A549 (cell line): ENCODE measurements around the gene MAGI2. TPM values are rescaled to one million over a fixed set of nuclear protein-coding genes. Genes with fewer than 3 reads are reported as not detected.

Experiments
- ATAC-seq, 2 experiments: fragments of 200-7000 bp in 1 of 2; fragments of >200 bp in 1 of 2; cut with Nextera tagmentation in 1 of 2; cut with Tn5 transposase in 1 of 2; 3 replicates each; pipeline versions ENCODE4 v1.8.0 to v1.9.1; 2018 to 2020; ENCODE audit warnings: mild to moderate bottlenecking in 1 of 2, moderate library complexity in 1 of 2
- CTCF ChIA-PET: fragments of 300-600 bp; sonication (Branson Sonifier 250); formaldehyde crosslinking; extraction: SDS; loops from one replicate; lab custom pipeline; 2021; ENCODE audit warnings: antibody characterized with exemption, inconsistent platforms; lab: Yijun Ruan, JAX
- POLR2A ChIA-PET: fragments of 350-600 bp; formaldehyde crosslinking; extraction: SDS; loops from one replicate; lab custom pipeline; 2021; ENCODE audit warnings: antibody characterized with exemption, inconsistent platforms; lab: Yijun Ruan, JAX
- DNase-seq, 2 experiments: peaks; one replicate each; pipeline versions ENCODE4 v3.0.0 to v3.0.0-alpha.2; 2011 to 2016; ENCODE audit warnings: low read depth in 1 of 2, low spot score in 1 of 2
- FAIRE-seq: peaks from 2 replicates; lab custom pipeline; 2011; peaks lifted over from hg19 to GRCh38; lab: Jason Lieb, UNC
- H3K27ac ChIP-seq, 2 experiments: fragments of >200 bp; sonication (Bioruptor Twin); formaldehyde crosslinking; 3 replicates each; pipeline ENCODE4 v1.5.1; 2016 to 2017
- H3K4me1 ChIP-seq: fragments of >200 bp; sonication (Bioruptor Twin); formaldehyde crosslinking; 3 replicates; pipeline ENCODE4 v1.6.1; 2016
- H3K4me2 ChIP-seq: fragments of >200 bp; sonication (Bioruptor Twin); formaldehyde crosslinking; 3 replicates; pipeline ENCODE4 v1.6.1; 2016
- H3K4me3 ChIP-seq: fragments of >200 bp; sonication (Bioruptor Twin); formaldehyde crosslinking; 3 replicates; pipeline ENCODE4 v1.5.1; 2016
- H3K9me3 ChIP-seq: fragments of >200 bp; sonication (Bioruptor Twin); formaldehyde crosslinking; 3 replicates; pipeline ENCODE4 v1.6.1; 2016
- BHLHE40 ChIP-seq: IDR thresholded peaks from 2 replicates; pipeline ENCODE4 v1.6.1; 2012; ENCODE audit warnings: low read depth, low read length, inconsistent platforms
- CBX8 ChIP-seq: fragments of 200-600 bp; sonication (generic); IDR thresholded peaks from 2 replicates; pipeline ENCODE4 v1.6.1; 2016
- CEBPB ChIP-seq, 2 experiments: fragments of >200 bp in 1 of 2; sonication (Bioruptor Twin) in 1 of 2; formaldehyde crosslinking in 1 of 2; IDR thresholded peaks; 2 replicates each; pipeline ENCODE4 v1.6.1; 2012 to 2016
- CHD4 ChIP-seq: fragments of 200-600 bp; sonication (generic); IDR thresholded peaks from 2 replicates; pipeline ENCODE4 v1.6.1; 2016; ENCODE audit warnings: antibody characterized with exemption, mild to moderate bottlenecking, borderline replicate concordance
- EP300 ChIP-seq, 2 experiments: fragments of >200 bp; sonication (Bioruptor Twin); formaldehyde crosslinking; IDR thresholded peaks; 2 replicates in 1 of 2; 3 replicates in 1 of 2; pipeline ENCODE4 v1.6.1; 2016 to 2017
- ESRRA ChIP-seq: fragments of 150-350 bp; IDR thresholded peaks from 2 replicates; pipeline ENCODE4 v1.6.1; 2014; ENCODE audit warnings: mild to moderate bottlenecking, low read length, borderline replicate concordance
- HOXB13 ChIP-seq: fragments of 250-450 bp; sonication (Bioruptor Pico); IDR thresholded peaks from 2 replicates; pipeline ENCODE4 v1.5.0; 2020; ENCODE audit warnings: low read depth, mild to moderate bottlenecking, moderate library complexity
- HOXB5 ChIP-seq: fragments of 250-450 bp; sonication (Bioruptor Pico); IDR thresholded peaks from 2 replicates; pipeline ENCODE4 v1.5.0; 2020; ENCODE audit warnings: mild to moderate bottlenecking, moderate library complexity
- JUN ChIP-seq, 2 experiments: fragments of >200 bp; sonication (Bioruptor Twin); formaldehyde crosslinking; IDR thresholded peaks; 2 replicates in 1 of 2; 3 replicates in 1 of 2; pipeline ENCODE4 v1.6.1; 2016 to 2017
- KDM5A ChIP-seq: fragments of 200-600 bp; sonication (generic); IDR thresholded peaks from 2 replicates; pipeline ENCODE4 v1.6.1; 2016; ENCODE audit warnings: antibody characterized with exemption, mild to moderate bottlenecking
- MAZ ChIP-seq: fragments of 150-350 bp; IDR thresholded peaks from 2 replicates; pipeline ENCODE4 v1.6.1; 2014; ENCODE audit warnings: antibody characterized with exemption, low read depth, low read length, borderline replicate concordance
- MYC ChIP-seq: IDR thresholded peaks from 2 replicates; pipeline ENCODE4 v1.6.1; 2012; ENCODE audit warnings: mild to moderate bottlenecking, inconsistent platforms, low read length, improper control_type of control experiment, borderline replicate concordance
- NFE2L2 ChIP-seq: fragments of 150-350 bp; conservative IDR thresholded peaks from 2 replicates; pipeline ENCODE4 v1.6.1; 2014; ENCODE audit warnings: low read length
- NPAS2 ChIP-seq: fragments of 250-450 bp; sonication (Bioruptor Pico); IDR thresholded peaks from 2 replicates; pipeline ENCODE4 v1.8.0; 2022; ENCODE audit warnings: mild to moderate bottlenecking, moderate library complexity, borderline replicate concordance
- NR3C1 ChIP-seq: fragments of >200 bp; sonication (Bioruptor Twin); formaldehyde crosslinking; IDR thresholded peaks from 3 replicates; pipeline ENCODE4 v1.6.1; 2017
- POLR2A ChIP-seq: IDR thresholded peaks from 2 replicates; pipeline ENCODE4 v1.6.1; 2012; ENCODE audit warnings: mild to moderate bottlenecking, low read length
- RAD21 ChIP-seq, 2 experiments: fragments of >200 bp in 1 of 2; sonication (Bioruptor Twin) in 1 of 2; formaldehyde crosslinking in 1 of 2; IDR thresholded peaks in 1 of 2; conservative IDR thresholded peaks in 1 of 2; 2 replicates in 1 of 2; 3 replicates in 1 of 2; pipeline ENCODE4 v1.6.1; 2012 to 2018; ENCODE audit warnings: inconsistent platforms in 1 of 2
- RARB ChIP-seq: fragments of 250-450 bp; sonication (Bioruptor Pico); IDR thresholded peaks from 2 replicates; pipeline ENCODE4 v1.8.0; 2021; ENCODE audit warnings: mild to moderate bottlenecking, moderate library complexity
- ZFP36 ChIP-seq: fragments of 450-650 bp; IDR thresholded peaks from 2 replicates; pipeline ENCODE4 v1.6.1; 2014; ENCODE audit warnings: borderline replicate concordance; ENCODE audit not compliant: partially characterized antibody
- ZSCAN20 ChIP-seq: fragments of 250-450 bp; sonication (Bioruptor Pico); IDR thresholded peaks from 2 replicates; pipeline ENCODE4 v1.8.0; 2022; ENCODE audit warnings: mild to moderate bottlenecking, moderate library complexity
- WGBS: methylation state at CpG from one replicate; pipeline ENCODE4 v1.1.6; 2017; ENCODE audit errors: missing lambda C conversion rate; 5-methylcytosine and 5-hydroxymethylcytosine counted together
- polyA plus RNA-seq, 4 experiments: library from polyadenylated mRNA; depleted of rRNA in 3 of 4; stranded (reverse); fragments of >200 nt; fragmentation: RNase III in 1 of 4; extraction: RNeasy Plus Mini Kit Qiagen cat#74134 plus additional on column Dnase treatment in 1 of 4; gene quantifications; 2 replicates in 3 of 4; 3 replicates in 1 of 4; pipeline ENCODE4 v1.2.3, GENCODE V29; 2011 to 2017
- TF ChIP-seq, protein P1 (sequence below): fragments of 150-350 bp; IDR thresholded peaks from 2 replicates; pipeline ENCODE4 v1.6.1; 2014; ENCODE audit warnings: low read depth, mild to moderate bottlenecking, low read length
- TF ChIP-seq, protein P2 (sequence below): fragments of 450-650 bp; IDR thresholded peaks from 2 replicates; pipeline ENCODE4 v1.6.1; 2014; ENCODE audit warnings: antibody characterized with exemption
- TF ChIP-seq, protein P3 (sequence below): fragments of 250-450 bp; sonication (Bioruptor Pico); IDR thresholded peaks from 2 replicates; pipeline ENCODE4 v1.5.0; 2020; ENCODE audit warnings: low read depth, mild to moderate bottlenecking, moderate library complexity
- TF ChIP-seq, protein P4 (sequence below): IDR thresholded peaks from 2 replicates; pipeline ENCODE4 v1.6.1; 2012
- TF ChIP-seq, protein P5 (sequence below): fragments of >200 bp; sonication (Bioruptor Twin); formaldehyde crosslinking; IDR thresholded peaks from 3 replicates; pipeline ENCODE4 v1.6.1; 2016
- TF ChIP-seq, protein P6 (sequence below): IDR thresholded peaks from 2 replicates; pipeline ENCODE4 v1.6.1; 2012

The MAGI2 gene
- polyA plus RNA-seq, 2 of the 4 experiments (the other 2 are of a cell fraction) = 0.48 to 0.81 TPM

DNA sequence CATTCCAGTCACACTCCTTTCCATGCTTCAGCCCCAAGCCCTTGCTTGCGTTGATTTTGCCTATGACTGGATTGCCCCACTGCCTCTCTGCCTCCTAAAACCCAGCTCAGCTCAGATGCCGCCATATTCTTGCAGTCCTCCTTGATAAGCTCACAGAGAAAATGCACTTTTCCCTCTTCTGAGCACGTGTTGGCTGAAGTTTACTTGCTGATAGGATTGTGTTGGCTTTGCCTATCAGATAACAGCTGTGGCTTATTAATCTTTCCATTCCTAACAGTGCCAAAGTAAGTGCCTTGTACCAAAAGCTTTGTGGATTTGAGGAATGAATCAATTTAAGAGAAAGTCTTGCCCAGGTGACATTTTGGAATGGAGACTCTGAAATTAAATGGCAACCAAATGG lies 1405.7 kb downstream of the MAGI2 start:
- no peak for FAIRE-seq
- 61% methylated on average over 3 of the region's 3 CpGs for WGBS
- H3K4me3 ChIP-seq = no peak overlapping the region
- no peak overlapping the region for H3K27ac ChIP-seq
- TF ChIP-seq, protein P1, sequence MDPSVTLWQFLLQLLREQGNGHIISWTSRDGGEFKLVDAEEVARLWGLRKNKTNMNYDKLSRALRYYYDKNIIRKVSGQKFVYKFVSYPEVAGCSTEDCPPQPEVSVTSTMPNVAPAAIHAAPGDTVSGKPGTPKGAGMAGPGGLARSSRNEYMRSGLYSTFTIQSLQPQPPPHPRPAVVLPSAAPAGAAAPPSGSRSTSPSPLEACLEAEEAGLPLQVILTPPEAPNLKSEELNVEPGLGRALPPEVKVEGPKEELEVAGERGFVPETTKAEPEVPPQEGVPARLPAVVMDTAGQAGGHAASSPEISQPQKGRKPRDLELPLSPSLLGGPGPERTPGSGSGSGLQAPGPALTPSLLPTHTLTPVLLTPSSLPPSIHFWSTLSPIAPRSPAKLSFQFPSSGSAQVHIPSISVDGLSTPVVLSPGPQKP = no peak
- TF ChIP-seq NR3C1 (no peak), ZFP36 (no peak), JUN (IDR thresholded peaks at IDR 0.05) (no peak), ZSCAN20 (CRISPR knock-in tag) (no peak), MYC (no peak), CHD4 (no peak), NPAS2 (CRISPR knock-in tag) (no peak), HOXB5 (CRISPR knock-in tag) (no peak), KDM5A (no peak), CEBPB (IDR thresholded peaks at IDR 0.05) (no peak), RARB (CRISPR knock-in tag) (no peak), RAD21 (conservative IDR thresholded peaks at IDR 0.05 in 1 of 2, IDR thresholded peaks at IDR 0.05 in 1 of 2) (no peak)
- TF ChIP-seq, protein P2, sequence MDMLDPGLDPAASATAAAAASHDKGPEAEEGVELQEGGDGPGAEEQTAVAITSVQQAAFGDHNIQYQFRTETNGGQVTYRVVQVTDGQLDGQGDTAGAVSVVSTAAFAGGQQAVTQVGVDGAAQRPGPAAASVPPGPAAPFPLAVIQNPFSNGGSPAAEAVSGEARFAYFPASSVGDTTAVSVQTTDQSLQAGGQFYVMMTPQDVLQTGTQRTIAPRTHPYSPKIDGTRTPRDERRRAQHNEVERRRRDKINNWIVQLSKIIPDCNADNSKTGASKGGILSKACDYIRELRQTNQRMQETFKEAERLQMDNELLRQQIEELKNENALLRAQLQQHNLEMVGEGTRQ = no peak
- CTCF ChIA-PET = interaction anchor here (0.7 kb wide), 1 partner anchor 9 kb away, joined by 3 read pairs; no protein-coding TSS in a partner anchor
- H3K4me1 ChIP-seq = no peaks in the 10 kb centered on the region
- no peak for DNase-seq
- no peak for ATAC-seq
- no peaks in the 10 kb centered on the region for H3K9me3 ChIP-seq
- POLR2A ChIA-PET = no interaction called here
- no peak overlapping the region for H3K4me2 ChIP-seq

DNA sequence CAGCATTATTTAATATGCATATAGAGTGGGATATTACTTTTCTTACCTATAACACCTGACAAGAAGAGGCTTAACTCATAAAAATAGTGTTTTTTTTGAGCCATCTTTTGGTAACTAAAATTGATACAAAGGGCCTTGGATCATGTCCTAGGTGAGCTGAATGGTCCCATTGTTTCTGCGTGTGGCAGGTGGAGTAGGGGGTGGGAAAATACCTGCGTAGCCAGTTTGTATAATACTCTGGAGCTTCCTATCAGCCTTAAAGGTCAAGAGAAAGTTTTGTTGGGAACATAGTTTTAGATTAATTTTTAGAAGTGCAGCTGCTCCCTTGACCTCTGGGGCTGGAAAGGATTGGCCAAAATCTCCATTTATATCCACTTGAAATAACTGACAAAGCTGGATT lies 1410.3 kb downstream of the MAGI2 start:
- POLR2A ChIA-PET = no interaction called here
- ATAC-seq (no peak), FAIRE-seq (no peak), DNase-seq (no peak)
- CTCF ChIA-PET = interaction anchor here (6.2 kb wide), 1 partner anchor 24 kb away, joined by 39 read pairs; no protein-coding TSS in a partner anchor
- no peak overlapping the region for H3K4me2 ChIP-seq
- TF ChIP-seq KDM5A = no peak
- no peak for TF ChIP-seq MAZ
- no peak for TF ChIP-seq ESRRA
- no peak for TF ChIP-seq NFE2L2
- TF ChIP-seq ZFP36 = no peak
- TF ChIP-seq, protein P3, sequence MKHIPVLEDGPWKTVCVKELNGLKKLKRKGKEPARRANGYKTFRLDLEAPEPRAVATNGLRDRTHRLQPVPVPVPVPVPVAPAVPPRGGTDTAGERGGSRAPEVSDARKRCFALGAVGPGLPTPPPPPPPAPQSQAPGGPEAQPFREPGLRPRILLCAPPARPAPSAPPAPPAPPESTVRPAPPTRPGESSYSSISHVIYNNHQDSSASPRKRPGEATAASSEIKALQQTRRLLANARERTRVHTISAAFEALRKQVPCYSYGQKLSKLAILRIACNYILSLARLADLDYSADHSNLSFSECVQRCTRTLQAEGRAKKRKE (CRISPR knock-in tag) = no peak
- TF ChIP-seq HOXB5 (CRISPR knock-in tag) = no peak
- no peak for TF ChIP-seq POLR2A
- TF ChIP-seq EP300 (IDR thresholded peaks at IDR 0.05) = no peak
- TF ChIP-seq MYC = no peak
- no peak for TF ChIP-seq CBX8
- no peak for TF ChIP-seq BHLHE40
- no peak for TF ChIP-seq HOXB13 (CRISPR knock-in tag)
- TF ChIP-seq, protein P4, sequence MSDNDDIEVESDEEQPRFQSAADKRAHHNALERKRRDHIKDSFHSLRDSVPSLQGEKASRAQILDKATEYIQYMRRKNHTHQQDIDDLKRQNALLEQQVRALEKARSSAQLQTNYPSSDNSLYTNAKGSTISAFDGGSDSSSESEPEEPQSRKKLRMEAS = no peak
- TF ChIP-seq, protein P5, sequence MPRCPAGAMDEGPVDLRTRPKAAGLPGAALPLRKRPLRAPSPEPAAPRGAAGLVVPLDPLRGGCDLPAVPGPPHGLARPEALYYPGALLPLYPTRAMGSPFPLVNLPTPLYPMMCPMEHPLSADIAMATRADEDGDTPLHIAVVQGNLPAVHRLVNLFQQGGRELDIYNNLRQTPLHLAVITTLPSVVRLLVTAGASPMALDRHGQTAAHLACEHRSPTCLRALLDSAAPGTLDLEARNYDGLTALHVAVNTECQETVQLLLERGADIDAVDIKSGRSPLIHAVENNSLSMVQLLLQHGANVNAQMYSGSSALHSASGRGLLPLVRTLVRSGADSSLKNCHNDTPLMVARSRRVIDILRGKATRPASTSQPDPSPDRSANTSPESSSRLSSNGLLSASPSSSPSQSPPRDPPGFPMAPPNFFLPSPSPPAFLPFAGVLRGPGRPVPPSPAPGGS = no peak
- TF ChIP-seq NR3C1 = no peak
- TF ChIP-seq, protein P6, sequence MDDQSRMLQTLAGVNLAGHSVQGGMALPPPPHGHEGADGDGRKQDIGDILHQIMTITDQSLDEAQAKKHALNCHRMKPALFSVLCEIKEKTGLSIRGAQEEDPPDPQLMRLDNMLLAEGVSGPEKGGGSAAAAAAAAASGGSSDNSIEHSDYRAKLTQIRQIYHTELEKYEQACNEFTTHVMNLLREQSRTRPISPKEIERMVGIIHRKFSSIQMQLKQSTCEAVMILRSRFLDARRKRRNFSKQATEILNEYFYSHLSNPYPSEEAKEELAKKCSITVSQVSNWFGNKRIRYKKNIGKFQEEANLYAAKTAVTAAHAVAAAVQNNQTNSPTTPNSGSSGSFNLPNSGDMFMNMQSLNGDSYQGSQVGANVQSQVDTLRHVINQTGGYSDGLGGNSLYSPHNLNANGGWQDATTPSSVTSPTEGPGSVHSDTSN = no peak
- H3K27ac ChIP-seq = no peak overlapping the region
- 52% methylated on average over 2 of the region's 2 CpGs for WGBS
- H3K4me1 ChIP-seq = no peaks in the 10 kb centered on the region
- no peaks in the 10 kb centered on the region for H3K9me3 ChIP-seq
- H3K4me3 ChIP-seq = no peak overlapping the region
